Ascending aorta (tissue), 2 donors: ENCODE measurements around the gene PNPLA5. TPM values are rescaled to one million over a fixed set of nuclear protein-coding genes. Genes with fewer than 3 reads are reported as not detected.
A peak's percentile ranks its signal among the peaks of the same experiment; 100 is the strongest.

ENCODE experiments used
- DNase-seq, 2 donors: peaks; one replicate each; pipeline ENCODE4 v3.0.0-alpha.2; 2019; ENCODE audit warnings: low spot score in 2 of 2
- H3K27ac ChIP-seq, 2 donors: fragments of 200-600 bp; sonication (generic); one replicate each; pipeline ENCODE4 v1.5.1; 2016 to 2017; ENCODE audit warnings: mild to moderate bottlenecking in 1 of 2
- H3K27me3 ChIP-seq: fragments of 200-600 bp; sonication (generic); one replicate; pipeline ENCODE4 v1.5.1; 2017
- H3K36me3 ChIP-seq, 2 donors: fragments of 200-600 bp; sonication (generic); one replicate each; pipeline ENCODE4 v1.5.1; 2016
- H3K4me1 ChIP-seq, 2 donors: fragments of 200-600 bp; sonication (generic); one replicate each; pipeline ENCODE4 v1.5.1; 2016 to 2017; ENCODE audit warnings: mild to moderate bottlenecking in 1 of 2
- H3K4me3 ChIP-seq, 2 donors: fragments of 200-600 bp; sonication (generic); one replicate each; pipeline ENCODE4 v1.5.1; 2016 to 2017; ENCODE audit warnings: mild to moderate bottlenecking in 1 of 2
- H3K9me3 ChIP-seq, 2 donors: fragments of 200-600 bp; sonication (generic); one replicate each; pipeline ENCODE4 v1.5.1; 2016
- intact Hi-C: fragments of 100-400 bp; cut with DNase I; formaldehyde crosslinking; loops from one replicate; pipeline ENCODE4 v1.15.1; 2023
- total RNA-seq: library from RNA; depleted of rRNA; stranded (reverse); fragments of >200 nt; gene quantifications from one replicate; pipeline ENCODE4 v1.1.0, GENCODE V29; 2016
- TF ChIP-seq, protein P1 (sequence below), 3 experiments: fragments of 200-600 bp in 2 of 3; fragments of 450-650 bp in 1 of 3; sonication (generic) in 2 of 3; IDR thresholded peaks; one replicate each; pipeline ENCODE4 v1.5.1; 2016 to 2019; ENCODE audit warnings: antibody characterized with exemption in 3 of 3, mild to moderate bottlenecking in 1 of 3, moderate library complexity in 1 of 3

Gene PNPLA5
- total RNA-seq, 1 donor from 2014 or later = not detected

DNA sequence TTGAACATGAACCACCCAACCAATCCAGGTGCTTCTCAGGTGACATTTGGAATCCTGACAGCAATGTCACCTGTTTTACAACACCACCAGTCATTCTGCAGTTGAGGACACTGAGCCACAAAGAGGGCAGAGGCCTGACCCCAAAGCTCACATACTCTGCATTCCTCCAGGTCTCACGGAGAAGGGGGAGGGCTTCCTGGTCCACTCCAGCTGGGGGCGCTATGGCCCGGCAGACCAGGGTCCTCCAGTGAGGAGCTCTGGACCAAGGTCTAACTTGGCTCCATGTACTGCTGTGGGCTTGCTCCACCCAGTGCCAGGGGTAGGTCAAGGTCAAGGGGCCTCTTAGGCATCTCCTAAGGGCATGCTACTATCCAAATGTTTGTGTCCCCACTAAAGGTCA, 30.3 kb upstream of the PNPLA5 start:
- Histone ChIP-seq H3K4me3 (no peak overlapping the region), H3K4me1 (peaks cover 0 to 9% of the 10 kb centered on the region in 2 donors), H3K9me3 (no peaks in the 10 kb centered on the region), H3K27ac (no peak overlapping the region), H3K36me3 (no peaks in the 10 kb centered on the region), H3K27me3 (peaks cover 14% of the 10 kb centered on the region)
- no peak for DNase-seq
- intact Hi-C loops = no loop called here
- TF ChIP-seq, protein P1, sequence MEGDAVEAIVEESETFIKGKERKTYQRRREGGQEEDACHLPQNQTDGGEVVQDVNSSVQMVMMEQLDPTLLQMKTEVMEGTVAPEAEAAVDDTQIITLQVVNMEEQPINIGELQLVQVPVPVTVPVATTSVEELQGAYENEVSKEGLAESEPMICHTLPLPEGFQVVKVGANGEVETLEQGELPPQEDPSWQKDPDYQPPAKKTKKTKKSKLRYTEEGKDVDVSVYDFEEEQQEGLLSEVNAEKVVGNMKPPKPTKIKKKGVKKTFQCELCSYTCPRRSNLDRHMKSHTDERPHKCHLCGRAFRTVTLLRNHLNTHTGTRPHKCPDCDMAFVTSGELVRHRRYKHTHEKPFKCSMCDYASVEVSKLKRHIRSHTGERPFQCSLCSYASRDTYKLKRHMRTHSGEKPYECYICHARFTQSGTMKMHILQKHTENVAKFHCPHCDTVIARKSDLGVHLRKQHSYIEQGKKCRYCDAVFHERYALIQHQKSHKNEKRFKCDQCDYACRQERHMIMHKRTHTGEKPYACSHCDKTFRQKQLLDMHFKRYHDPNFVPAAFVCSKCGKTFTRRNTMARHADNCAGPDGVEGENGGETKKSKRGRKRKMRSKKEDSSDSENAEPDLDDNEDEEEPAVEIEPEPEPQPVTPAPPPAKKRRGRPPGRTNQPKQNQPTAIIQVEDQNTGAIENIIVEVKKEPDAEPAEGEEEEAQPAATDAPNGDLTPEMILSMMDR (IDR thresholded peaks at IDR 0.05) = no peak

GRCh38 chr22:43921370-43921769, 29.6 kb upstream of the PNPLA5 start:
- H3K27ac ChIP-seq = no peak overlapping the region
- intact Hi-C loops = no loop called here

DNA sequence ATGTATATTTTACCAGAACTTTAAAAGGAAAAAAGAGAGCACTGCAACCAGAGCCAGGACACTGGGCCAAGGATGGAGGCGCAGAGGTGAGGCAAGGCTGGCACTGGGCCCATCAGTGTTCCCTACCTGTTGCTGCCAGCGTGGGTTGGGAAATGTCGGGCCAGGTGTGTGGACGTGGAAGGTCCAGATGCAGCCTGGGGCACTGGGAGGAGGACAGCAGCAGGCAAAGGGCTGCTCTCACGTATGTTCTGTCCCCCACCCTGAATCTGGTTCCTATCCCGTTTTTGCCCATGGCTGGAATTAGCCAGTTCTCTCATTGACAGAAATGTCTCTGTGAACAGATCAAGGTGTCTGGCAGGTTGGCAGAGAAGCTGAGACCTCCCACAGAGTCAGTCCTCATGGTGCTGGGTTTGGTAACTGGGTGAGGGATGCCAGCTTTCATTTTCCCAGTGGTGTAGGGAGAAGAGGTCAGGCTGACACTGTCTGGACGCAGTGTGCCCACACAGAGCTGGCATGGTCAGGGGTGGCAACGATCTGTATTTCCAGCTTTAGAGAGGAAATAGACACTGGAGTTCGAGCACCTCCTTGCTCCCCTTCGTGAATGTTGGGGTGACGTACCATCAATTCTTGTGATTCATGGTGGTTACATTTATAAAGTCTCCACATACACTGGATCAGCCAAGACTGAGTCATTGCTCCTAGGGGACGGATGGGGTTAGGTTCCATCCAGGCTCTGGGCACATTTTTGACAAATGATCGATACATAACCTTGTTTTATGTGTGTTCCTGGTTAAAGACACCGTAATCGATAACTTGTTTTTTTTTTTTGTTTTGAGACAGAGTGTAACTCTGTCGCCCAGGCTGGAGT, 27.5 kb upstream of the PNPLA5 start:
- intact Hi-C loops = no loop called here
- H3K27me3 ChIP-seq = peaks cover 7% of the 10 kb centered on the region
- no peaks in the 10 kb centered on the region for H3K36me3 ChIP-seq
- no peak for DNase-seq
- TF ChIP-seq, protein P1 (IDR thresholded peaks at IDR 0.05) = no peak
- H3K4me3 ChIP-seq = no peak overlapping the region
- H3K4me1 ChIP-seq = peaks cover 0 to 9% of the 10 kb centered on the region in 2 donors
- H3K27ac ChIP-seq = no peak overlapping the region
- H3K9me3 ChIP-seq = no peaks in the 10 kb centered on the region

More at GRCh38 chr22:43921370-43921769, 29.6 kb upstream of the PNPLA5 start:
- H3K36me3 ChIP-seq = no peaks in the 10 kb centered on the region
- peaks cover 14% of the 10 kb centered on the region for H3K27me3 ChIP-seq
- H3K4me3 ChIP-seq = no peak overlapping the region
- TF ChIP-seq, protein P1 (IDR thresholded peaks at IDR 0.05) = no peak
- DNase-seq = no peak
- H3K4me1 ChIP-seq = peaks cover 0 to 9% of the 10 kb centered on the region in 2 donors
- H3K9me3 ChIP-seq = no peaks in the 10 kb centered on the region

GRCh38 chr22:43917521-43917920, 25.7 kb upstream of the PNPLA5 start:
- intact Hi-C loops = no loop called here
- H3K27me3 ChIP-seq = no peaks in the 10 kb centered on the region
- H3K27ac ChIP-seq = no peak overlapping the region
- no peaks in the 10 kb centered on the region for H3K36me3 ChIP-seq
- H3K4me3 ChIP-seq = no peak overlapping the region
- no peaks in the 10 kb centered on the region for H3K4me1 ChIP-seq
- TF ChIP-seq, protein P1 (IDR thresholded peaks at IDR 0.05) = no peak
- no peaks in the 10 kb centered on the region for H3K9me3 ChIP-seq
- DNase-seq = peak in 1 of 2 donors; percentile 16

DNA sequence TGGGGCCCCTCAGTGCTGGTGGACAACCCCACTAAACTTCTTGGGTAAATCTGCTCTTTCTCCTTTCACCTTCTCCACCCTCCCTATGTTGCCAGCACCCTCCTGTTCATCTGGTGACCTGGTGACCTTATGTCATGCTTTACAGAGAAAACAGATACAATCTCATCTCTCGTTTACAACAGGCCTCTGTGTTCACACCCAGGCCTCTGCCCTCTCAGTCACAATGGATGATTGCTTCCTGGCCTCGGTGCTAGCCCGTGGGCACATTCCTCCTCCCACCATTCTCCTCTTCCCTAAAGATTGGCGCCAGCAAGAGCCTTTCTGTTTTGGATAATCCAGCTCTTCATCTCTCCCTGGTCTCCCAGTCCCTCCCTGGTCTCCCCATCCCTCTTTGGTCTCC, 19.5 kb upstream of the PNPLA5 start:
- Histone ChIP-seq H3K4me1 (no peaks in the 10 kb centered on the region), H3K27me3 (no peaks in the 10 kb centered on the region), H3K9me3 (no peaks in the 10 kb centered on the region), H3K4me3 (no peak overlapping the region), H3K36me3 (no peaks in the 10 kb centered on the region), H3K27ac (no peak overlapping the region)
- TF ChIP-seq, protein P1 (IDR thresholded peaks at IDR 0.05) = no peak
- no peak for DNase-seq
- intact Hi-C loops = no loop called here
